ENCODE data around the gene CYB5A. TPM values are rescaled to one million over a fixed set of nuclear protein-coding genes. Genes with fewer than 3 reads are reported as not detected.

Gene CYB5A
- polyA plus RNA-seq, 2 of the 4 experiments (the other 2 are of a cell fraction) = 132 to 267 TPM

GRCh38 chr18:74289137-74289536 lies 2.6 kb downstream of the CYB5A start:
- Histone ChIP-seq H3K27ac (peak overlapping the region; percentile 87 to 95), H3K4me3 (no peak overlapping the region; the same call in 2 of the 3 replicates), H3K9me3 (no peaks in the 10 kb centered on the region), H3K4me2 (peak overlapping the region; percentile 97), H3K4me1 (peaks cover 69% of the 10 kb centered on the region)
- DNase-seq (ENCODE audit: low read depth in 1 of 2, low spot score in 1 of 2) (no peak), ATAC-seq (no peak), FAIRE-seq (no peak)
- ChIA-PET CTCF (no interaction called here), POLR2A (no interaction called here)
- peak in 1 of 2 experiments; percentile 52; a peak in 2 of 4 replicates for TF ChIP-seq CEBPB (IDR thresholded peaks at IDR 0.05)
- peak; percentile 60; the same call in 1 of the 2 replicates for TF ChIP-seq GATA3 (IDR thresholded peaks at IDR 0.05; ENCODE audit: borderline replicate concordance)
- no peak for TF ChIP-seq BHLHE40 (IDR thresholded peaks at IDR 0.05; ENCODE audit: low read depth, low read length)
- no peak for TF ChIP-seq FOSL2 (IDR thresholded peaks at IDR 0.05)
- TF ChIP-seq FOSL2 (CRISPR knock-in tag; IDR thresholded peaks at IDR 0.05) = peak; percentile 43; the same call in 1 of the 2 replicates
- TF ChIP-seq KDM5A (IDR thresholded peaks at IDR 0.05) = no peak
- TF ChIP-seq JUNB (IDR thresholded peaks at IDR 0.05) = 0 out of 2 replicates have a peak, but pooled peaks have one; percentile 18
- WGBS (ENCODE audit: missing lambda C conversion rate) = 8% methylated on average over 3 of the region's 3 CpGs

- POLR2A ChIA-PET = no interaction called here
- peaks cover 70% of the 10 kb centered on the region for H3K4me1 ChIP-seq
- no peak overlapping the region; the same call in 2 of the 3 replicates for H3K4me3 ChIP-seq
- ATAC-seq (no peak), FAIRE-seq (no peak), DNase-seq (ENCODE audit: low read depth in 1 of 2, low spot score in 1 of 2) (no peak)
- H3K9me3 ChIP-seq = no peaks in the 10 kb centered on the region
- 33% methylated on average over 9 of the region's 9 CpGs for WGBS (ENCODE audit: missing lambda C conversion rate)
- H3K27ac ChIP-seq = peak overlapping the region; percentile 87 to 95
- H3K4me2 ChIP-seq = peak overlapping the region; percentile 97
- TF ChIP-seq RAD21 (conservative IDR thresholded peaks at IDR 0.05 in 1 of 2, IDR thresholded peaks at IDR 0.05 in 1 of 2) (no peak), CTCF (IDR thresholded peaks at IDR 0.05) (no peak), CBX2 (IDR thresholded peaks at IDR 0.05; ENCODE audit: borderline replicate concordance, low read depth) (no peak), ZSCAN20 (CRISPR knock-in tag; IDR thresholded peaks at IDR 0.05) (no peak), ATOH8 (CRISPR knock-in tag; IDR thresholded peaks at IDR 0.05; ENCODE audit: low read depth) (no peak)
- CTCF ChIA-PET = no interaction called here
Observed at GRCh38 chr18:74288730-74289129, 3.0 kb downstream of the CYB5A start.

GRCh38 chr18:74288041-74288440 lies 3.7 kb downstream of the CYB5A start:
- DNase-seq (ENCODE audit: low read depth in 1 of 2, low spot score in 1 of 2) (no peak), ATAC-seq (no peak), FAIRE-seq (no peak)
- peaks cover 75% of the 10 kb centered on the region for H3K4me1 ChIP-seq
- CTCF ChIA-PET = interaction anchor here (1.0 kb wide), 1 partner anchor 36 kb away, joined by 3 read pairs; no protein-coding TSS in a partner anchor
- POLR2A ChIA-PET = no interaction called here
- 85% methylated on average over 5 of the region's 5 CpGs for WGBS (ENCODE audit: missing lambda C conversion rate)
- peak overlapping the region; percentile 97; the same call in 2 of the 3 replicates for H3K4me2 ChIP-seq
- H3K9me3 ChIP-seq = no peaks in the 10 kb centered on the region
- no peak overlapping the region for H3K4me3 ChIP-seq
- H3K27ac ChIP-seq = peak overlapping the region; percentile 87 to 95; a peak in 4 of 6 replicates
- TF ChIP-seq BCL3 (IDR thresholded peaks at IDR 0.05) (no peak), HOXB13 (CRISPR knock-in tag; IDR thresholded peaks at IDR 0.05; ENCODE audit: low read depth) (no peak), JUN (IDR thresholded peaks at IDR 0.05) (no peak), SMC3 (IDR thresholded peaks at IDR 0.05) (no peak), HOXB5 (CRISPR knock-in tag; IDR thresholded peaks at IDR 0.05) (no peak), MYC (IDR thresholded peaks at IDR 0.05; ENCODE audit: borderline replicate concordance, low read length) (no peak), TP53 (CRISPR knock-in tag; IDR thresholded peaks at IDR 0.05) (no peak), POLR2A (IDR thresholded peaks at IDR 0.05; ENCODE audit: low read length) (no peak), KDM1A (IDR thresholded peaks at IDR 0.05; ENCODE audit: low read depth) (no peak), USF2 (IDR thresholded peaks at IDR 0.05) (no peak), ZFP36 (IDR thresholded peaks at IDR 0.05; ENCODE audit: borderline replicate concordance, partially characterized antibody) (no peak), REST (IDR thresholded peaks at IDR 0.05) (no peak), HEYL (CRISPR knock-in tag; IDR thresholded peaks at IDR 0.05) (no peak), CHD4 (IDR thresholded peaks at IDR 0.05; ENCODE audit: borderline replicate concordance) (no peak), ZSCAN20 (CRISPR knock-in tag; IDR thresholded peaks at IDR 0.05) (no peak), E2F6 (IDR thresholded peaks at IDR 0.05; ENCODE audit: borderline replicate concordance, low read depth) (no peak)
